Peyer's patch (tissue), 4 donors: ENCODE measurements around the gene ERICH6B.

Source experiments
- POLR2A ChIP-seq, 2 donors: fragments of 450-650 bp; IDR thresholded peaks; one replicate each; pipeline ENCODE4 v1.5.1; 2017; ENCODE audit warnings: antibody characterized with exemption in 2 of 2, mild to moderate bottlenecking in 2 of 2, moderate library complexity in 2 of 2
- TF ChIP-seq, protein P1 (sequence below), 6 experiments: fragments of 450-650 bp in 4 of 6; fragments of 200-600 bp in 2 of 6; sonication (generic) in 1 of 6; IDR thresholded peaks; one replicate each; pipeline ENCODE4 v1.5.1; 2017 to 2019; ENCODE audit warnings: antibody characterized with exemption in 6 of 6, mild to moderate bottlenecking in 3 of 6, moderate library complexity in 1 of 6

DNA sequence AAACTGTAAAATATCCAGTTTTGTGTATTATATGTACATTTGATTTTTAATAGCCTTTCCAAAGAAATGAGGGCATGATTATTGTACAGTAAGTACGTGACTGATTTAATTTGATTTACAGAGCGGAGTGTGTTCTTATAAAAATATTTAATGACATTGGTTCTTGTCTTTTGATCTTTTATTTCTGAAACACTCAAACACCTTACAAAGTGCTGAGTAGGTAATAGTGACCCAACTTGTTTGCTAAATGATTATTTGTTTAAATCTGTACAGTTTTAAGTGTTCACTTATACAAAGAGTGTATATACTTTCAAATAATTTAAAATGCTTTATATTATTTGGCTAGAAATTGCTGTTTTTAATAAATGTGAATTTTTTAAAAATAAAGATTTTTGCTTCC lies 79.3 kb downstream of the ERICH6B start:
- no peak for TF ChIP-seq POLR2A (IDR thresholded peaks at IDR 0.05)
- TF ChIP-seq, protein P1, sequence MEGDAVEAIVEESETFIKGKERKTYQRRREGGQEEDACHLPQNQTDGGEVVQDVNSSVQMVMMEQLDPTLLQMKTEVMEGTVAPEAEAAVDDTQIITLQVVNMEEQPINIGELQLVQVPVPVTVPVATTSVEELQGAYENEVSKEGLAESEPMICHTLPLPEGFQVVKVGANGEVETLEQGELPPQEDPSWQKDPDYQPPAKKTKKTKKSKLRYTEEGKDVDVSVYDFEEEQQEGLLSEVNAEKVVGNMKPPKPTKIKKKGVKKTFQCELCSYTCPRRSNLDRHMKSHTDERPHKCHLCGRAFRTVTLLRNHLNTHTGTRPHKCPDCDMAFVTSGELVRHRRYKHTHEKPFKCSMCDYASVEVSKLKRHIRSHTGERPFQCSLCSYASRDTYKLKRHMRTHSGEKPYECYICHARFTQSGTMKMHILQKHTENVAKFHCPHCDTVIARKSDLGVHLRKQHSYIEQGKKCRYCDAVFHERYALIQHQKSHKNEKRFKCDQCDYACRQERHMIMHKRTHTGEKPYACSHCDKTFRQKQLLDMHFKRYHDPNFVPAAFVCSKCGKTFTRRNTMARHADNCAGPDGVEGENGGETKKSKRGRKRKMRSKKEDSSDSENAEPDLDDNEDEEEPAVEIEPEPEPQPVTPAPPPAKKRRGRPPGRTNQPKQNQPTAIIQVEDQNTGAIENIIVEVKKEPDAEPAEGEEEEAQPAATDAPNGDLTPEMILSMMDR (IDR thresholded peaks at IDR 0.05): no peak
